ENCODE results near the gene MACC1.
"Not testable (repeated sequence)": the region's sequence is repeated elsewhere in the genome, so short reads cannot be mapped to it uniquely, and the experiment has no call there.

MACC1 gene

GRCh38 chr7:20170633-20171032 is 46.6 kb downstream of the MACC1 start:
- no peak for DNase-seq (ENCODE audit: low read depth)

DNA sequence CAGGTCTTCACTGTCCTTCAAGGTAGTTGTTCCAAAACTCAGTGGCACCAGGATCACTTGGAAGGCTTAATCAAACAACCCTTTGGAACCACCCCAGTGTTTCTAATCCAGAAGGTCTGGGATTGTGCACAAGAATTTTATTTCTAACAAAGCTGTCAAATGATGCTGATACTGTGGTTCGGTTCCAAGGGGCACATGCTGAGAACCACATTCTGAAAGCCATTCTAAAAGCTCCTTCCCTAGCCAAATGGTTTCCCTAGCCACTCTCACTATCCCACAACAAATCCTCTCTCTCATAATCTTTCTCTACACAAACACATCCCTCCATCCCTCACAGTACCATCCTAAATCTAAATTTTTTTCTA is 52.1 kb downstream of the MACC1 start:
- DNase-seq (ENCODE audit: low read depth), result no peak

GRCh38 chr7:20164425-20165145 is 52.6 kb downstream of the MACC1 start:
- no peak for DNase-seq (ENCODE audit: low read depth)

DNA sequence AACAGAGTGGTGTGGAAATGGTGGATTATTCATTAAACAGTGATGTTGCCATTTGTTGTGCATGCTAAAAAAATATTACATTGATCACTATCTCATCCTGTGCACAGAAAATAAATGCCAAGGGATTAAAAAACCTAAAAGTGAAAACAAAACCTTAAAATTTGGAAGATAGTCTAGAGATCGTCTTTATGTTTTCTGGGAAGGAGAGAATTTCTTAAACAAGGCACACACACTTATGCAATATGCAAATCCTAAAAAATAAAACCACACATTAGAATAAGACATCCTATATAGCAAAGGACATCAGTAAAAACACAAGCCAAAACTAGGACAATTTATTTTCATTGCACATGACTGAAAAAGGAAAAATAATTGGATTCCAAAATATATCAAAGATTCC is 54.5 kb downstream of the MACC1 start:
- no peak for DNase-seq (ENCODE audit: low read depth)

DNA sequence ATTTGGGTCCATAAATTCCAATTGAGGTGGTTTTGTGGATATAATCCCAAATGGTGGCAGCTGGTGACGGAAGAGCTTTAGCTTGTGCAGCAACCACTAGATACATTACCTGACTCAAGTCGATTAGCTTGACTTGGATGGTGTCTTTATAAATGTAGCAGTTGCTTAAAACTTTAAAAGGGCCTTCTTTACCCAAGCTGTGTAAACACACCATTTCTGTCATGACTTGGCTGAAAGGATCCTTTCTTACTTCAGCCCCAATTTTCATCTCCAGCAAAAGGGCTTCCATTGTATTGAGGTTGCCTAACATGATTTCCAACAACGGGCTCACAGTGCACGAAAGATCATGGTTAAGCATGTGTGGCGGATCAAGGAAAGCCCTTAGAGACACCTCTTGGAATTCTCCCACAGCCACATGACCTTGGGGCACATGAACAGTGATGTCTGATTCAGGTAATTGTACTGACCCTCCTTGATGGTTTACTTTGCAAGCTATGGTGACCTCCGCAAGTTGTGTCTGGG is 57.9 kb downstream of the MACC1 start:
- no peak for DNase-seq (ENCODE audit: low read depth)

GRCh38 chr7:20158684-20159083 is 58.5 kb downstream of the MACC1 start:
- no peak for DNase-seq (ENCODE audit: low read depth)

- DNase-seq (ENCODE audit: low read depth), result no peak
These were observed 59.7 kb downstream of the MACC1 start for GRCh38 chr7:20157456-20157855.

DNA sequence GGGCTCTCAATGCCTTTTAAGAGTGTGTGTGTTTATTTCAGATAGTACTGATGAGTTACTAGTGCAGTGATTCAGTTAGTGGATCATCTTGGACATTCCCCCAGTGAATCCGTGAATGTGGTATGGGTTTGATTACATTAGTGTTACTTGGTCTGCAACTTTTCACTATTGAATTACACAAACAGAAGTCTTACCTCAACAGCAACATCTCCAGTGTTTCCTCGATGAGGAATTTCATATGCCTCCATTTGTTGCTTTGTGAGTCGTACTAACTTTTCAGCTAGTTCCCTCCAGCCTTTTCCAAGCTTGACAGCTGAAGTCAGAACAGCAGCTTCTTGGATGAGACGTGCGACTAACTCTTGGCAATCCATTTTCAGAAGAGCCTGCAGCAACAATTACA is 63.2 kb downstream of the MACC1 start:
- DNase-seq (ENCODE audit: low read depth), result no peak

- DNase-seq (ENCODE audit: low read depth), result no peak
These were observed 63.6 kb downstream of the MACC1 start for GRCh38 chr7:20153567-20153966.

- no peak for DNase-seq (ENCODE audit: low read depth)
These were observed 64.7 kb downstream of the MACC1 start for GRCh38 chr7:20152511-20152910.

- DNase-seq (ENCODE audit: low read depth), result no peak
These were observed 65.3 kb downstream of the MACC1 start for GRCh38 chr7:20151708-20152456.

DNA sequence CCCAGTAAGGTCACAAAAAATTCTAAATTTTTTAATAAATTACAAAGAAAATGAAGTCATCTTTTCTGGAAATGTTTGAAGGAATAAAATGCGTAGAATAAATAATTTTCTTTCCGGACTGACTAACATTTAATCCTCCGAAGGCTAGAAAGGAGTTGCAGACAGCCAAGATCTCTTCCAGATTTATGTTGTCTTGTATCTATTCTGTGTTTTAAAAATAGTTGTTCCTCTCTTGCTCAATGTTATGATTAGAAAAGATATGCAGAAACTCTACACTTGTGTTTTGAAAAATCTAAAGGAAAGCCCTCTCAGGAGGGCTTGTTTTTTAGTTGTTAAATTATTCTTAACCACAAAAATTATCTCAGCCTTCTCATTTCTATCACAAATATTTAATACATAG is 70.7 kb downstream of the MACC1 start:
- no peak for DNase-seq (ENCODE audit: low read depth)

- DNase-seq (ENCODE audit: low read depth), result no peak
These were observed 72.4 kb downstream of the MACC1 start for GRCh38 chr7:20144801-20145200.

GRCh38 chr7:20141666-20142065 is 75.5 kb downstream of the MACC1 start:
- DNase-seq (ENCODE audit: low read depth), result no peak

GRCh38 chr7:20141002-20141345 is 76.2 kb downstream of the MACC1 start:
- no peak for DNase-seq (ENCODE audit: low read depth)

DNA sequence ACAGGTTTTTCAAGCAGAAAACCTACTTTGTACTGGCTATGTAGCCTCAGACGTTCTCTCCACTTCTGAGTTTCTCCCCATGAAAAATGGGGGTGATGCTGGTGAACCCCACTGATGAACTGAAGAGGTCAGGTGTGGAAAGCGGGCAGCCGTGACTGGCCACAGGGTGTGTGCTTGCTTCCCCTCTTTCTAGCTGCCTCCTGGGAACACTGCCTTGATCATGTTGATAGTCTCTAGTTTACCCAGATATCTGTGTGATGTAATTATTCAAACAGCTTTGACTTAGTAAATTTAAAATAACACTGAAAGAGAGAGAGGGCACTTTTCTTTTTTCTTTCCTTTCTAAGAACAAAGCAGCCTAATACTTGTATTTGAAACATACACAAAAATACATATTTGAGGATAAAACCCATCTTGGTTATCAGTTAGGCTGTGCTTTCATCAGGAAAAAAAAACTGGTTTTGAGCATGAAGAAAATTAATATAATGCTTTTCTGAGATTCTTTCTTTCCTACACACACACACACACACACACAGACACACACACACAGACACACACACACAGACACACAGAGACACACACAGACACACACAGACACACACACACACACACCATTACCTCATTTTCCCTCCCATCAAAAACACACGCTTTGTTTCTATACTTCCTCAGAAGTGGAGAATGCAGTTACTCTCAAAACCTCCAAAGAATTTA is 76.7 kb downstream of the MACC1 start:
- DNase-seq (ENCODE audit: low read depth), result no peak

- DNase-seq (ENCODE audit: low read depth), result no peak
These were observed 80.5 kb downstream of the MACC1 start for GRCh38 chr7:20136647-20137046.

DNA sequence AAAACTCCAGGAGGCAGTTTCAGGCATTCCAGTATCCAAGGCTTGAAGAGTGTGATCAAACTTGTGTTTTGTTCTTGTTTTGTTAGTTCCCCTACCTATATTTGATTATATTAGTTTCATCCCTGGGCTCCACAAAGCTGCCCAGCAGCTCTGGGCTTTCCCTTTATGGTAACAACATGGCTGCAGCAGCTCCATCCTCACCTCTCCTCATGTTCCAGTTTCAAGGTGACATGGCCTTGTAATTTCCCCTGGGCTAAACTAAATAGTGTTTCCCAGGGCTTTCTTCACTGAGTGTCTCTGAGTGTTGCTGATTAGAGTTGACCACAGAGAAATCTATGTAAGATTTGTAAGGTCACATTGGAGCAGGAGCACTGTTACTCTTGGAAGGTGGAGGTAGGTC is 83.4 kb downstream of the MACC1 start:
- no peak for DNase-seq (ENCODE audit: low read depth)

GRCh38 chr7:20132585-20132984 is 84.6 kb downstream of the MACC1 start:
- DNase-seq (ENCODE audit: low read depth), result no peak

GRCh38 chr7:20131776-20132175 is 85.4 kb downstream of the MACC1 start:
- no peak for DNase-seq (ENCODE audit: low read depth)

GRCh38 chr7:20129920-20130319 is 87.3 kb downstream of the MACC1 start:
- no peak for DNase-seq (ENCODE audit: low read depth)

GRCh38 chr7:20128001-20128400 is 89.2 kb downstream of the MACC1 start:
- no peak for DNase-seq (ENCODE audit: low read depth)

DNA sequence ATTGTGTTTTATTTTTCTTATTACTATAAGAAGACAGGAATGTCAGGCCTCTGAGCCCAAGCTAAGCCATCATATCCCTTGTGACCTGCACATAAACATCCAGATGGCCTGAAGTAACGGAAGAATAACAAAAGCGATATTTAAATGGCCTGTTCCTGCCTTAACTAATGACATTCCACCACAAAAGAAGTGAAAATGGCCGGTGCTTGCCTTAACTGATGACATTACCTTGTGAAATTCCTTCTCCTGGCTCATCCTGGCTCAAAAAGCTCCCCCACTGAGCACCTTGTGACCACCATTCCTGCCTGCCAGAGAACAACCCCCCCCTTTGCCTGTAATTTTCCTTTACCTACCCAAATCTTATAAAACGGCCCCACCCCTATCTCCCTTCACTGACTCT is 91.1 kb downstream of the MACC1 start:
- not testable (repeated sequence) for DNase-seq (ENCODE audit: low read depth)

All from stimulated activated CD8-positive, alpha-beta memory T cell treated with anti-CD3 and anti-CD28 coated beads, Interleukin-12 subunit alpha, Interleukin-12 subunit beta, amount 100 ng/mL, for 1 hour (primary cell).